H9 (cell line): ENCODE results near the gene MYO5C. TPM values are rescaled to one million over a fixed set of nuclear protein-coding genes. Genes with fewer than 3 reads are reported as not detected.

Experiments
- DNase-seq: peaks from one replicate; pipeline ENCODE4 v3.0.0-alpha.2; 2017
- H2AFZ ChIP-seq: one replicate; pipeline ENCODE4 v1.6.1; 2013; ENCODE audit warnings: mild to moderate bottlenecking, low read length, control low read depth, moderate library complexity
- H2AK5ac ChIP-seq: 2 replicates; pipeline ENCODE4 v1.6.1; 2013; ENCODE audit warnings: low read length, control low read depth, mixed read lengths; ENCODE audit not compliant: insufficient read length
- H2BK120ac ChIP-seq: one replicate; pipeline ENCODE4 v1.6.1; 2013; ENCODE audit warnings: low read depth, mild to moderate bottlenecking, low read length, control low read depth, inconsistent platforms; ENCODE audit not compliant: poor library complexity, severe bottlenecking
- H2BK12ac ChIP-seq: 2 replicates; pipeline ENCODE4 v1.6.1; 2013; ENCODE audit warnings: low read length, control low read depth, mixed read lengths, low read depth; ENCODE audit not compliant: insufficient read length
- H2BK15ac ChIP-seq: 2 replicates; pipeline ENCODE4 v1.6.1; 2013; ENCODE audit warnings: low read depth, low read length, control low read depth
- H2BK20ac ChIP-seq: one replicate; pipeline ENCODE4 v1.6.1; 2013; ENCODE audit warnings: low read depth, mild to moderate bottlenecking, low read length, control low read depth, inconsistent platforms; ENCODE audit not compliant: poor library complexity, severe bottlenecking
- H2BK5ac ChIP-seq: 2 replicates; pipeline ENCODE4 v1.6.1; 2013; ENCODE audit warnings: low read length, control low read depth, mixed read lengths; ENCODE audit not compliant: insufficient read length
- H3K14ac ChIP-seq: 2 replicates; pipeline ENCODE4 v1.6.1; 2013; ENCODE audit warnings: low read length, control low read depth; ENCODE audit not compliant: insufficient read depth
- H3K18ac ChIP-seq: 2 replicates; pipeline ENCODE4 v1.6.1; 2013; ENCODE audit warnings: low read depth, mild to moderate bottlenecking, mixed read lengths, low read length, control low read depth; ENCODE audit not compliant: insufficient read length
- H3K23ac ChIP-seq: 2 replicates; pipeline ENCODE4 v1.6.1; 2013; ENCODE audit warnings: low read length, control low read depth, mixed read lengths, low read depth; ENCODE audit not compliant: insufficient read length
- H3K23me2 ChIP-seq: 2 replicates; pipeline ENCODE4 v1.6.1; 2013; ENCODE audit warnings: low read depth, mild to moderate bottlenecking, mixed read lengths, low read length, control low read depth; ENCODE audit not compliant: insufficient read length, poor library complexity, severe bottlenecking
- H3K27ac ChIP-seq: 2 replicates; pipeline ENCODE4 v1.5.1; 2013; ENCODE audit warnings: low read length, control low read depth, mixed read lengths, low read depth; ENCODE audit not compliant: insufficient read length
- H3K27me3 ChIP-seq: 2 replicates; pipeline ENCODE4 v1.6.1; 2013; ENCODE audit warnings: low read length, control low read depth, inconsistent platforms; ENCODE audit not compliant: insufficient read depth
- H3K4ac ChIP-seq: 2 replicates; pipeline ENCODE4 v1.6.1; 2013; ENCODE audit warnings: low read depth, mild to moderate bottlenecking, control low read depth, inconsistent platforms, low read length, moderate library complexity
- H3K4me1 ChIP-seq: 2 replicates; pipeline ENCODE4 v1.6.1; 2013; ENCODE audit warnings: low read length, control low read depth, inconsistent platforms; ENCODE audit not compliant: insufficient read depth
- H3K4me2 ChIP-seq: 2 replicates; pipeline ENCODE4 v1.6.1; 2013; ENCODE audit warnings: low read length, control low read depth, mixed read lengths; ENCODE audit not compliant: insufficient read length, insufficient read depth
- H3K56ac ChIP-seq: 2 replicates; pipeline ENCODE4 v1.6.1; 2013; ENCODE audit warnings: low read depth, mild to moderate bottlenecking, mixed read lengths, low read length, control low read depth; ENCODE audit not compliant: insufficient read length
- H3K79me1 ChIP-seq: 2 replicates; pipeline ENCODE4 v1.6.1; 2013; ENCODE audit warnings: low read depth, mild to moderate bottlenecking, moderate library complexity, low read length, control low read depth, inconsistent platforms; ENCODE audit not compliant: insufficient read depth, poor library complexity, severe bottlenecking
- H3K79me2 ChIP-seq: 2 replicates; pipeline ENCODE4 v1.6.1; 2013; ENCODE audit warnings: low read length, control low read depth, inconsistent platforms; ENCODE audit not compliant: insufficient read depth
- H3K9ac ChIP-seq: 2 replicates; pipeline ENCODE4 v1.6.1; 2013; ENCODE audit warnings: low read length, control low read depth, mixed read lengths; ENCODE audit not compliant: insufficient read length; ENCODE audit errors: extremely low read depth
- H3K9me3 ChIP-seq: one replicate; pipeline ENCODE4 v1.6.1; 2013; ENCODE audit warnings: low read depth, low read length, inconsistent platforms; ENCODE audit not compliant: control insufficient read depth
- H3T11ph ChIP-seq: one replicate; pipeline ENCODE4 v1.6.1; 2013; ENCODE audit warnings: mild to moderate bottlenecking, low read length, control low read depth, inconsistent platforms
- H4K20me1 ChIP-seq: one replicate; pipeline ENCODE4 v1.6.1; 2013; ENCODE audit not compliant: control insufficient read depth, insufficient read length, insufficient read depth
- H4K5ac ChIP-seq: 2 replicates; pipeline ENCODE4 v1.6.1; 2013; ENCODE audit warnings: low read depth, mild to moderate bottlenecking, mixed read lengths, low read length, control low read depth; ENCODE audit not compliant: insufficient read length
- H4K8ac ChIP-seq: replicated peaks from 2 replicates; pipeline ENCODE4 v1.6.1; 2013; ENCODE audit warnings: low read length, control low read depth, mixed read lengths, low read depth; ENCODE audit not compliant: insufficient read length
- H4K91ac ChIP-seq: 2 replicates; pipeline ENCODE4 v1.6.1; 2013; ENCODE audit warnings: low read depth, mild to moderate bottlenecking, moderate library complexity, mixed read lengths, low read length, control low read depth; ENCODE audit not compliant: insufficient read length
- H3K27ac Mint-ChIP-seq, 3 experiments: 2 replicates in 2 of 3; 3 replicates in 1 of 3; pipeline ENCODE4 v1.8.0; 2020 to 2021; ENCODE audit warnings: mixed read lengths in 3 of 3, mild to moderate bottlenecking in 1 of 3, moderate library complexity in 1 of 3
- H3K27me3 Mint-ChIP-seq: 2 replicates; pipeline ENCODE4 v1.8.0; 2021; ENCODE audit warnings: low read depth, mild to moderate bottlenecking, moderate library complexity, mixed read lengths
- H3K36me3 Mint-ChIP-seq, 3 experiments: 2 replicates in 2 of 3; 3 replicates in 1 of 3; pipeline ENCODE4 v1.8.0; 2020 to 2021; ENCODE audit warnings: low read depth in 3 of 3, mixed read lengths in 3 of 3; ENCODE audit not compliant: insufficient read depth in 1 of 3
- H3K4me1 Mint-ChIP-seq, 2 experiments: 2 replicates each; pipeline ENCODE4 v1.8.0; 2020; ENCODE audit warnings: mixed read lengths in 2 of 2
- H3K4me3 Mint-ChIP-seq, 2 experiments: 2 replicates in 1 of 2; 3 replicates in 1 of 2; pipeline ENCODE4 v1.8.0; 2020 to 2021; ENCODE audit warnings: mild to moderate bottlenecking in 2 of 2, mixed read lengths in 2 of 2, moderate library complexity in 1 of 2
- H3K9me3 Mint-ChIP-seq, 2 experiments: 2 replicates in 1 of 2; 3 replicates in 1 of 2; pipeline ENCODE4 v1.8.0; 2020; ENCODE audit warnings: mild to moderate bottlenecking in 2 of 2, mixed read lengths in 2 of 2, moderate library complexity in 1 of 2
- CTCF ChIP-seq: fragments of 200-600 bp; sonication (generic); conservative IDR thresholded peaks from 3 replicates; pipeline ENCODE4 v1.8.0; 2021; ENCODE audit warnings: antibody characterized with exemption, mild to moderate bottlenecking
- WGBS: extraction: QIAGEN DNeasy Blood & Tissue Kit; methylation state at CpG from one replicate; pipeline ENCODE4 v1.1.7; 2013; ENCODE audit warnings: missing lambda C conversion rate, low lambda C conversion rate, mixed read lengths; ENCODE audit not compliant: insufficient read length; ENCODE audit errors: extremely low coverage; 5-methylcytosine and 5-hydroxymethylcytosine counted together
- total RNA-seq: library from RNA; stranded (reverse); gene quantifications from 2 replicates; pipeline ENCODE4 v1.2.1, GENCODE V29; 2021

Gene MYO5C
- total RNA-seq, 1 experiment from 2014 or later = 22.2 TPM

- peaks cover 0 to 7% of the 10 kb centered on the region in 2 experiments; a peak in 2 of 4 replicates for H3K4me1 Mint-ChIP-seq
- no peak for DNase-seq
- no peak overlapping the region for H3K9ac ChIP-seq
- no peaks in the 10 kb centered on the region for H4K20me1 ChIP-seq
- no peaks in the 10 kb centered on the region for H3K27me3 ChIP-seq
- no peak overlapping the region for H4K91ac ChIP-seq
- no peak overlapping the region for H2BK5ac ChIP-seq
- H4K5ac ChIP-seq = no peak overlapping the region
- no peak overlapping the region for H2AK5ac ChIP-seq
- H3K9me3 ChIP-seq = no peaks in the 10 kb centered on the region
- no peak overlapping the region for H3K23ac ChIP-seq
- no peaks in the 10 kb centered on the region for H3K9me3 Mint-ChIP-seq
- no peak overlapping the region for H2BK20ac ChIP-seq
- peaks cover 2 to 9% (median 3%) of the 10 kb centered on the region in 3 experiments; a peak in 5 of 7 replicates for H3K36me3 Mint-ChIP-seq
- H3K4me2 ChIP-seq = no peak overlapping the region
- H2BK120ac ChIP-seq = no peak overlapping the region
- H3K23me2 ChIP-seq = no peaks in the 10 kb centered on the region
- no peak overlapping the region for H3T11ph ChIP-seq
- no peak overlapping the region for H3K56ac ChIP-seq
- no peak for TF ChIP-seq CTCF
- no peak overlapping the region for H4K8ac ChIP-seq
- no CpG with 5 or more reads among the region's 4 CpGs for WGBS
- no peak overlapping the region for H3K18ac ChIP-seq
- no peak overlapping the region for H3K27ac Mint-ChIP-seq
- H3K79me1 ChIP-seq = no peaks in the 10 kb centered on the region
- no peaks in the 10 kb centered on the region; the same call in 1 of the 2 replicates for H3K4me1 ChIP-seq
- H3K27me3 Mint-ChIP-seq = no peaks in the 10 kb centered on the region
- no peak overlapping the region for H3K27ac ChIP-seq
- no peak overlapping the region for H3K4me3 Mint-ChIP-seq
- H2AFZ ChIP-seq = no peak overlapping the region
- H3K4ac ChIP-seq = no peak overlapping the region
- no peak overlapping the region for H2BK15ac ChIP-seq
- H3K14ac ChIP-seq = no peak overlapping the region
- H3K79me2 ChIP-seq = no peaks in the 10 kb centered on the region
- no peak overlapping the region for H2BK12ac ChIP-seq
Measured at GRCh38 chr15:52162260-52162659, 133.3 kb downstream of the MYO5C start.
